MV-4-11 (cell line): ENCODE measurements around the gene PKN1.

Experiments used
- DNase-seq: peaks from one replicate; lab custom pipeline; 2025; lab: John Stamatoyannopoulos, UW

The PKN1 gene

DNA sequence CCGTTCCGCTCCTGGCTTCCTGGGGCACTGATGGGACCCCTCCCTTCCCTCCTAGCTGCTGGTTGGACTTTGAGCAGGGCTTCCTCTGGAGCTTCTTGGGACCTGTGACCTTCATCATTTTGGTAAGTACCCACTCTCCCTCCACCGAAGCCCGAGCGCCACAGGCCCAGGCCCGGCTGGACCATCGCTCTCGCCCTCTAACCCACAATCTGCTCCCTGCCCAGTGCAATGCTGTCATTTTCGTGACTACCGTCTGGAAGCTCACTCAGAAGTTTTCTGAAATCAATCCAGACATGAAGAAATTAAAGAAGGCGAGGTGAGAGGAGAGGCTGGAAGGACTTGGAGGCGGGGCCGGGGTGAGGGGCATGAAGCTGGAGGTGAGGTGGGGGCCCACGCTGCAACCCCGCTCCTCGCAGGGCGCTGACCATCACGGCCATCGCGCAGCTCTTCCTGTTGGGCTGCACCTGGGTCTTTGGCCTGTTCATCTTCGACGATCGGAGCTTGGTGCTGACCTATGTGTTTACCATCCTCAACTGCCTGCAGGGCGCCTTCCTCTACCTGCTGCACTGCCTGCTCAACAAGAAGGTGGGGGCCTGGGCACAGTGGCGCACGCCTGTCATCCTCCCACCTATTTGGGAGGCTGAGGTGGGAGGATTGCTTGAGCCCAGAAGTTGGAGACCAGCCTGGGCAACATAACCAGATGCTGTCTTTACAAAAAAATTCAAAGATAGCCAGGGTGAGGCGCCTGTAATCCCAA lies 26.3 kb upstream of the PKN1 start:
- no peak for DNase-seq

DNA sequence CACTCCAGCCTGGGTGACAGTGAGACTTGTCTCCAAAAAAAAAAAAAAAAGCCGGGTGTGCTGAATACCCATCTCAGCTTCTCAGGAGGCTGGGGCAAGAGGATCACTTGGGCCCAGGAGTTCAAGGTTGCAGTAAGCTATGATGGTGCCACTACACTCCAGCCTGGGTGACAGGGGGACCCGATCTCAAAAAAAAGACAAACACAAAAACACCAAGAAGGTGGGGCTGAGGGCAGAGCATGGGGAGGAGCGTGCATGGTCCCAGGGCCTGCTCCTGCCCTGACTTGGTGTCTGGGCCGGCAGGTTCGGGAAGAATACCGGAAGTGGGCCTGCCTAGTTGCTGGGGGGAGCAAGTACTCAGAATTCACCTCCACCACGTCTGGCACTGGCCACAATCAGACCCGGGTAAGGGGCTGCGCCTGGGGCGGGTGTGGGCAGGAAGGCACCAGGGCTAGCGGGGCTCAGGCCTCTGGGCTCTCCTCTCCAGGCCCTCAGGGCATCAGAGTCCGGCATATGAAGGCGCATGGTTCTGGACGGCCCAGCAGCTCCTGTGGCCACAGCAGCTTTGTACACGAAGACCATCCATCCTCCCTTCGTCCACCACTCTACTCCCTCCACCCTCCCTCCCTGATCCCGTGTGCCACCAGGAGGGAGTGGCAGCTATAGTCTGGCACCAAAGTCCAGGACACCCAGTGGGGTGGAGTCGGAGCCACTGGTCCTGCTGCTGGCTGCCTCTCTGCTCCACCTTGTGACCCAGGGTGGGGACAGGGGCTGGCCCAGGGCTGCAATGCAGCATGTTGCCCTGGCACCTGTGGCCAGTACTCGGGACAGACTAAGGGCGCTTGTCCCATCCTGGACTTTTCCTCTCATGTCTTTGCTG lies 25.3 kb upstream of the PKN1 start:
- DNase-seq = no peak

DNA sequence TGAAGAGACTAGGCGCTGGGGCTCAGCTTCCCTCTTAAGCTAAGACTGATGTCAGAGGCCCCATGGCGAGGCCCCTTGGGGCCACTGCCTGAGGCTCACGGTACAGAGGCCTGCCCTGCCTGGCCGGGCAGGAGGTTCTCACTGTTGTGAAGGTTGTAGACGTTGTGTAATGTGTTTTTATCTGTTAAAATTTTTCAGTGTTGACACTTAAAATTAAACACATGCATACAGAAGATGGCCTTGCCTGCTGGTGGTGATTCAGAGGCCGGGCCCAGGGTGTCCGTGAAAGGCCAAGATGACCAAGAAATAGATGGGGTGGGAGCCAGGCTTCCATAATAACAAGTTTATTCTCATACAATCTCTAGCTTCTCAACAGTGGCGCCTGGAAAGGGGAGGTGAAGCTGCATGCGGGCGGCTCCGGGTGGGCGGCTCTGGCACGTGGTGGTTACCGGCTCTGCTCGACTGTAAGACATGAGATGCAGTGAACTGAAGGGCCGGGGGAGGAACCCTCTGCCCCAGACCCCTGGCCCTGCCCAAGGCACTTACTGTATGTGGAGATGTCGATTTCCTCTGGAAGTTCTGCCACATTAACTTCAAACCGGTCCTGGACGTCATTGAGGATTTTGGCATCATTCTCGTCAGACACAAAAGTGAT lies 24.5 kb upstream of the PKN1 start:
- no peak for DNase-seq

DNA sequence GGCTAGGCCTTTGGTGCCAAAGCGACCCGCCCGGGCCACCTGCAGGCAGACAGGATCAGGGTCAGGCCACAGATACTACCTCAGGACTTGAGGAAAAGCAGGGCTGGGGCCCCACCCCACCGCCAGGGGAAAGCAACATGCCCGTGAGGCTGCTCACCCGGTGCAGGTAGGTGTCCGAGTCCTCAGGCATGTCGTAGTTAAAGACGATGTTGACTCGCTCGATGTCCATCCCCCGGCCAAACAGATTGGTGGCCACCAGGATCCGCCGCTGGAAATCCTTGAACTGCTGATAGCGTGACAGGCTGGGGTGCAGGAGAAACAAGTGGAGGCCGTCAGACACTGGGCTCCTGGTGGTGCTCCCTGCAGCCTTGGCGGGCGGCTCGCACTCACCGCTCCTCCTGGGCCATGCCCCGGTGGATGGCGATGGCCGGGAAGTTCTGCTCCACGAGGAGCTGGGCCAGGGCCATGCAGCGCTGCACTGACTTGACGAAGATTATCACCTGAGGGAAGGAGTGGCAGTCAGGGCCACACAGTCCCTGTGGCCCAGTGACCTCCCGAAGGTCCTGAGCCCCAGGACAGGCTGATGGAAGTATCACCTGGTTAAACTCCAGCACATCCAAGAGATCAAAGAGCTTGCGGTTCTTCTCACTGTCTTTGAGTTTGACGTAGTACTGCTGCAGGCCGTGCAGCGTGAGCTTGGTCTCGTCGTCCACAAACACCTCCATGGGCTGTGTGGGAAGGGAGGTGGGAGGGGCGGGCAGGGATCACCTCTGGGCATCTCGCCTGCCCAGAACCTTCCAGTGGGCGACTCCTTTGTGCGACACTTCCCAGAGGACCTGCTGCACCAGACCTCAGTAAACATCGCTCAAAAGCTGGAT lies 23.7 kb upstream of the PKN1 start:
- DNase-seq = no peak

DNA sequence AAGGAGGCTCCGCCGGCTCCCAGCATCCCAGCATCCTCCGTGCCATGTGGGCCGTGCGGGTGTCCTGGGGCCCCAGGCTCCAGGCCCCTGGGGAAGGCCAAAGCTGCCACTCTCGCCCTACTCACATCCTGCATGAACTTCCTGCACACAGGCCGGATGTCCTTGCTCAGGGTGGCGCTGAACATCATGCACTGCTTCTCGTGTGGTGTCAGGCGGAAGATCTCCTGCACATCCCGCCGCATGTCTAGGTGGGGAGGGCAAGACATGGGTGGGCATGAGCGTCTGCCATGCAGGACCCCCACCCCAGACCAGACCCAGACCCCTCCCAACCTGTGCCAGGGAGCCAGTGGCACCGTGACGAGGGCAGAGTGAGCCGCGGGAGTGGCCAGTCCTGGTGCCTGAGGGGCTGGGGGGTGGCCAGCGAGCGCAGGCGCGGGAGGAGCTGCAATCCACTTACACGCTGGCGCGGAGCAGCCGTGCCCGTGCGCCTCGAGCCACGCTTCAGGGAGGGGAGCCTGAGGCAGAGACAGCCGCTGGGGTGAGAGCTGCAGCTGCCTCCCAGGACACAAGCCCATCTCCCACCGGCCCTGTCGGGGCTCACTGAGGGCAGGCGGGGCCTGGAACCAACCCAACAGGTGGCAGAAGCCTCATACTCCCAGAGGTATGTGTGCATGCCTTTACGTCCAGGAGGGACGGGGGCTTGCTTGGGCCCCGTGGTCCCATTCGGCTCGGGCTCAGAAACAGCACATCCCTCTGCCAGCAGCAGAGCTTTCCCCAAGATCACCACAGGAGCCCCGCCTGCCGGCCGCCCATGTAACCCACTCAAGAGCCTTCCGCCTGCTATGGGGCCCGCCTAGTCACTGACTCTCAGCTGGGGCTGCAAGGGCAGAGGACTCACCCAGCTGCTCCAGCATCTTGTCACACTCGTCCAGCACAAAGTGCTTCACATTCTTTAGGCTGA lies 22.7 kb upstream of the PKN1 start:
- DNase-seq = no peak

DNA sequence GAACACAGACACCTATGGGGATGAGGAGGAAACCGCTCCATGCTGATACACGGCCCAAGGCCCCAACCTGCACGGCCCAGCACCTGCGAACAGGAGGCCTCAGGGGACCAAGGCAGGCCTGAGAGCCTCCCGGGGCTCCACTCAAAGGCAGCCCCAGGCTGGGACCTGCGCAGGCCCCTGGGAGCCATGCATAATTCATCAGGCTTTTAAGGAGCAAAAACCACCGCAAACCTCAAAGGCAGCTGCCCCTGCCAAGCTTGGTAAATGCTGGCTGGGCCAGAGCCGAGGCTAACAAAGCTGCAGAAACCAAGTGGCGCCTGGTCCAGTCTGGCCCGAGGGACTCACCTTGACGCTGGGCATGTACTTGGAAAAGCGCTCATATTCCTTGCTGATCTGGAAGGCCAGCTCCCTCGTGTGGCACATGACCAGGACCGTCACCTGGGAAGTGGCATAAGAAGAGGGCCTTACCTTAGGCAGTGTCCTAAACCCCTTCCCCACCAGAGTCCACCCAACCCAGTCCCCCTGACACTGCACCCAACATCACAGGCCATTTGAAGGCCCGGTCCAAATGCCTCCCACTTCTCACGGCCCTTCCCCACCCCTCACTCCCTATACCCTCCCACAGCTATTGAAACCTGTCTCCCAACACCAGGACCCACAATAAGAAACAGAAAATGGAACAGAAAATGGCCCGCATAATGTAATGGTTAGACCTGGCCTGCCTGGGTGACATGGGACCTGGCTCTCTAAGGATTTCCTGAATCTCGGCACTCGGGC lies 21.8 kb upstream of the PKN1 start:
- no peak for DNase-seq

DNA sequence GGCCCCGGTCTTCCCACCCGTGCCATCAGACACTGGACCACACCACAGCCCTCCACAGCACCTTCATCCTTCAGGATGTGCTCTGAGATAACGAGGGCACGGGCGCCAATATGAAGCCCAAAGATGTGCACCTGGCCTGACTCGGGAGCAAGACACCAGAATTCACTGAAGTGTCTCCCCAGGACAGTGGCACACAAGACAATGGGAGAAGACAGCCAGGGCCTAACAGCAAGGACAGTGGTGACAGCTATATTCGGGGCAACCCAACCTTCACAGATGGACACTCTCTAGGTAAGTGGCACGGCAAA lies 21.2 kb upstream of the PKN1 start:
- DNase-seq = no peak

DNA sequence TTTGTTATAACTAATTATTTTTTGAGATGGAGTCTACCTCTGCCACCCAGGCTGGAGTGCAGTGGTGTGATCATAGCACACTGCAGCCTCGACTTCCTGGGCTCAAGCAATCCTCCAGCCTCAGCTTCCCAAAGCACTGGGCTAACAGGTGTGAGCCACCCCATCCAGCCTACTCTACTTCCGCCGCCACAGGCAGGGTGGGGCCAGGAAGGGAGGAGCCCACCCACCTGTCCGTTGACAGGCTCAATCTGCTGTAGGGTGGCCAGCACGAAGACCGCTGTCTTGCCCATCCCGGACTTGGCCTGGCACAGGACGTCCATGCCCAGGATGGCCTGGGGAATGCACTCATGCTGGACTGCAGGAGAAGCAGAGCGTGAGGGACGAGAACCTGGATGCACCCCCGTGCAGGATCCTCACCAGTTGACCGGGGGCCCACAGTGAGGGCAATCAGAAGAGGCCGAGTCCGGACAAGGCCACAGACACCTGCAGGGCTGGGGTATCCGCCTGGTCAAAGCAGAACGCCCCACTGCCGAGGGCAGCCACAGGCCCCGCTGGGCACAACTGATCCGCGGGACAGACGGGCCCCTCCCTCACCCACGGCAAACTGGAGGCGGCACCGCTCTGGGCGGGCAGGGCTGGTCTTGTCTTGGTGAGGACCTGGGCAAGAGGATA lies 20.6 kb upstream of the PKN1 start:
- DNase-seq = no peak

DNA sequence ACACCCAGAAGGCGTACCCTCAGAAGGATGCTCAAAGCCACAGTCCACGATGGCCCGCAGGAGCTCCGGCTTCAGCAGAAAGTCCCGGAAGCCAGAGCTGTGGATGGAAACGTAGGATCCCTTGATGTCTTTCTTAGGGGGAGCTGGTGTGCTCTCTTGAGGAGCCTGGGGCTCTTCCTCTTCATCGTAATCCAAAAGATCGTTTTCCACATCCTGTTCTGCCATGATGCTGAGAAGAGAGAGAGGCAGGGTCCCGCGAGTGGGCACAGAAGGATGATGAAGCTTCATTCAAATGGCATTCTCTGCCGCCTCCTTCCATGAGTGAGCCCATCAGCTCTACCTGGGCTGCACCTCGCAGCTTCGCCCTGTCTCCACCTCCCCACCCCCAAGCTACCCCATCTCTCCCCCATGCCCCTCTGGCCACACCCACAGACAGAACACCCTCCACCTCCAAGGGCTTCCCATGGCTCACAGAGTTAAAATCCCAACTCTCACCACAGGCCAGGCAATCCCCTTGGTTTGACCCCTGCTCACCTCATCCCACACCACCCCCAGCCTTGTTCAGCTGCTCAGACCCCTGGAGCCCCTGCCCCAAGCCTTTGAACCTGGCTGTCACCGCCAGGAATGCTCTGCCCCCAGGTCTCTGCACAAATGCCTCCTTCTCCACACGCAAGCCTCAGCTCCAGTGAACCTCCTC lies 20.0 kb upstream of the PKN1 start:
- DNase-seq = no peak

DNA sequence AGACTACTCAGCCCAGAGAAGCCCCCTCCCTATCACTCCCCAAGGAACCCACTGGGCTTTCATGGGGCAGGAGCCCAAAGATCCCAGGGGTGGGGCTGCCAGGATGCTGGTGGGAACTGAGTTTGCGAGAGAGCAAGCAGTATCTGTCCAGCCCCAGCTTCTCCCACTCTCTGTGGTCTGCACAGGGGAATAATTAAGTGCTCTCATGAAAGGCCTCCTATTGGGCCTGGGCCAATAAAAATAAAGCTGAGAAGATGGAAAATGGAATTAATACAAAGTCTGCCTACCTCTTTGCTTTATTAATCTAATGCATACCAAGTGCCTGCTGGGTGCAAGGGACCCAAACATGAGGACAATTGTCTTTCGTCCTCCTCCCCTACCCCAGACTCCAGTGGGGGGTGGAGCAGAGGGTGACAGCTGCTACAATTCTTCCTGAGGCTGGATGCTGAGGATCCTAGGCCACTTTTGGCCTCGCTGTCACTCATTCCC lies 19.4 kb upstream of the PKN1 start:
- DNase-seq = no peak

DNA sequence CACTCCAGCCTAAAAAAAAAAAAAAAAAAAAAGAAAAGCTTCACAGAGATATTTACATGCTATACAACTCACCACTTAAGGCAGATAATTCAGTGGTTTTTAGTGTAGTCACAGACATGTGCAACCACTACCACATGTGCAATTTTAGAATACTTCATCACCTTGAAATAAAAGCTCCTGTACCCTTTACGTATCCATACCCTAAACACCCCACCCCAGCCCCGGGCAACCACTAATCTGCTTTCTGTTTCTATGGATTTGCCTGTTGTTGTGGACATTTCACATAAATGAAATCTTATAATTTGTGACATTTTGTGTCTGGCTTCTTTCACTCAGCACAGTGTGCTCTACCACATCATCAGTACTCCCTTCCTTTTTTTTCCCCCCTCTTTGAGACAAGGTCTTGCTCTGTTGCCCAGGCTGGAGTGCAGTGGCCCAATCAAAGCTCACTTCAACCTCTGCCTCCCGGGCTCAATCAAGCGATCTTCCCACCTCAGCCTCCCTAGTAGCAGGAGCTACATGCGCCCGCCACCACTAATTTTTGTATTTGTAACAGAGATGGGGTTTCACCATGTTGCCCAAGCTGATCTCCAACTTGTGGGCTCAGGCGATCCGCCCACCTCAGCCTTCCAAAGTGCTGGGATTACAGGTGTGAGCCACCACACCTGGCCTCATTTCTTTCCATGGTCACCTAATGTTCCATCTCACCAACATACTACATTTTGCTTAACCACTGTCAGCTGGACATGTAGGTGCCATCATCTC lies 18.0 kb upstream of the PKN1 start:
- DNase-seq = peak; percentile 55

DNA sequence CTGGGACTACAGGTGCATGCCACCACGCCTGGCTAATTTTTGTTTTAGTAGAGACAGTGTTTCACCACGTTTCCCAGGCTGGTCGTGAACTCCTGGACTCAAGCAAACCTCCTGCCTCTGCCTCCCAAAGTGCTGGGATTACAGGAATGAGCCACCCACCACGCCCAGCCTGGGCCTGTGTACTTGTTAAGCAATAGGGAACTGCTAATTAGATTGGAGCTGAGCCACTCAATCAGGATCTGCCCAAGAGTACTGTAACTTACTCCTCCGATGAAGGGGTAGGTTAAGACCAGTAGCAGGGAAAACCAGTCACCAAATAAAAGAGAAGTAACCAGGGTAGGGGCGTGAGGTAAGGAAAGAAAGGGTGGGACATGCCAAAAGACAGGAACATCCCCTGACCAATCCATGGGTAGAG lies 16.3 kb upstream of the PKN1 start:
- peak; percentile 52 for DNase-seq

DNA sequence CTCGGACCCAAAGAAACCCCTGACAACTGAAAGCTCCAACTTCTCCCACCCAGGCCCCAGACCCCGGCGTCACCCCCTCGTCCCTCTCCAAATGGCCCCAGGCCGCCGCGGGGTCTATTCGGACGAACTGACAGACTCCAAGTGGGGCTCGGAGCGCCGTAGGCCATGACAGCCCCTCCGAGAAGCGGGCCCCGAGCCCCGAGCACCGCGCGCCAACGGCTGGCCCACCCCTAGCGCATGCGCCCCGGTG lies 14.3 kb upstream of the PKN1 start:
- DNase-seq = no peak

DNA sequence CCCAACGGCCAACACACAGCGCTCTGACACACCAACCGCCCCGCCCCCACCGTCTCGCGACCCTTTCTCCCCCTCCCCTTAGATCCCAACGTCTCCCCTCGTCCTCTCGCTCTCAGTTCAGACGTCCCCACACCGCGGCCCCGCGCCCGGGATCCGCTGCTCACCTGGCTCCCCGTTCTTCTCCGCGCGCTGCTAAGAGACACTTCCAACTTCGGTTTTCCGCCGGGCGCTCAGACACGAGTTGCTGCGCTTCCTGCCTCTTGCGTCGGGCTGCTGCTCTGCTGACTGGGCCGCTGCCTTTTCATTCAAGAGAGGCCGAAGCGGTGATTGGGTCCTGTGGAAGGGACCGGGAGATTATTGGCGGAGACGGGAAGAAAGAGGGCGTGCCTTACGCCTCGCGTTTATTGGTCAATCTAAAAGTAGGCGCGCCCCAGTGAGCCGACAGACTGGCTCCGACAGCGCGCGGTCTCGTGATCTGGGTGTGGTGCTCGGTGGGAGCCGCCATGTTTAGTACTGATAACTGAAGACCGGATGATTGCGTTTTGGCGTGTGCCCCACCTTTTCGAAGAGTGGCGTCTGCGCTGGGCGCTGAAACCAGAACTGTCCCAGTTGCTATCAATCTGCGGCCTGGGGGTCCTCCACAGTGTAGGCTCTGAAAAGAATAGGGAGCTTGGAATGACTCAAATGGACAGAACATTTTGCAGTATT lies 13.8 kb upstream of the PKN1 start, which contains the start of gene DDX39A:
TSS of gene DDX39A (minus strand) at position 236 of the 708 bp plus-strand sequence. CDS start 6,121 bp downstream, outside the sequence.
- peak; percentile 100 for DNase-seq

DNA sequence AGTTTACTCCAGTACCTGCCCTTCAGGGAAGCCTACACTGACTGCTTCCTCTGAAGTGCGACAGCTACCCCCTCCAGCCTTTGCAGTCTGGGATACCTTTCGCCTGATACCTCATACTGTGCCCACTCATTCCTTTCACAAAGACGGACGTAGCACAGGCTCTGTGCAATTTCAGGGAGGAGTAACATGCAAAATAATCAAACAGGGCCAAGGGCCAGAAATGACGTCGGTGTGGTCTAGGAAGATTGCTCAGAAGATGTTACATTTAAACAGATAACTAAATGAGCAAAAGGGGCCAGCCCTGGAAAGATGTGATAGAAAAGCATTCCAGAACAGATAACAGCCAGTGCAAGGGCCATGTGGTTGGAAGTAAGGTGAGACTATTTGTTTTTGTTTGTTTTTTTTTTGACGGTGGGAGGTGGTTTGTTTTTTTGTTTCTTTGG lies 7.4 kb upstream of the PKN1 start:
- DNase-seq = no peak

DNA sequence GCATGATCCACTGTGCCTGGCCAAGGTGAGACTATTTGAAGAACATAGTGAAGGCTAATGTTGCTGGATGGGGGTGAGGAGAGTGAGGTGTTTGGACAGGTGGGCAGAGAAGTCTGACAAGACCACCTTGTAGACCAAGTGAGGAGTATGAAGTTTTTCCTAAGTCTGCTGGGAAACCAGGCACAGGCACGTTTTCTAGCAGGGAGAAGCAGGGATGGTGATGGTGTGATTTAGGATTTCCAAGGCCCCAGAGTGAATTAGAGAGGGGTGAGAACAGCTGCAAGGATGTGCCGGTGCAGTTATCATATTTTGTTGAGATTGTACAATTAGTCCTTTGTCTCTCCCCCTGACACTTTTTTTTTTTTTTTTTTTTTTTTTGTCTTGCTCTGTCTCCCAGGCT lies 5.6 kb upstream of the PKN1 start:
- DNase-seq = no peak

DNA sequence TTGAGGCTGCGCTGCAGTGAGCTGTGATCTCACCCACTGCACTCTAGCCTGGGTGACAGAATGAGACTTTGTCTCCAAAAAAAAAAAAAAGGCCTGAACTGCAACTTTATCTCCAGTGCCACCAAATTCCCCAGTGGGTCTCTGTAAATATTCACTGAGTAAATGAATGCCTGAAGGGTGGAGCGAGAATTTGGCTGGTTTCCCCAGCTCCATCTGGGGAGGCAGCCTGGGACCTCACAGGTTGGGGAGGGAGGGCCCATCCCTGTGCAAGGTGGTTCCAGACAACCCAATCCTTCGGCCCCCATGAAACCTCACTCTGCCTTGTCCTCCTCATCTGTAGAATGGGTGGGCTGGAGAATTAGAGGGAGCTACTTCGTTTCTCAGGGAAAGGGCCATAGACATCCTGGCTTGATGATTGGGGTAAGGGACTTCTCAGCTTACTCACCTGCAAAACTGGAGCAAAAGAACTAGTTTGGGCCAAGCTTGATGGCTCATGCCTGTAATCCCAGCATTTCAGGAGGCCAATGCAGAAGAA lies 4.2 kb upstream of the PKN1 start:
- DNase-seq = no peak
